ENCODE data around the gene GYS2.
"Not testable (repeated sequence)": the region's sequence is repeated elsewhere in the genome, so short reads cannot be mapped to it uniquely, and the experiment has no call there.

Gene GYS2

GRCh38 chr12:21585485-21585884 lies 19.2 kb downstream of the GYS2 start:
- H3K4me3 ChIP-seq (ENCODE audit: low read depth, low read length), result no peak overlapping the region
- in situ Hi-C loops (cut with HindIII; ENCODE audit: low sequenced_read_pairs), result no loop called here
- no peak for DNase-seq (ENCODE audit: low read depth, low spot score)
- TF ChIP-seq, protein P1, sequence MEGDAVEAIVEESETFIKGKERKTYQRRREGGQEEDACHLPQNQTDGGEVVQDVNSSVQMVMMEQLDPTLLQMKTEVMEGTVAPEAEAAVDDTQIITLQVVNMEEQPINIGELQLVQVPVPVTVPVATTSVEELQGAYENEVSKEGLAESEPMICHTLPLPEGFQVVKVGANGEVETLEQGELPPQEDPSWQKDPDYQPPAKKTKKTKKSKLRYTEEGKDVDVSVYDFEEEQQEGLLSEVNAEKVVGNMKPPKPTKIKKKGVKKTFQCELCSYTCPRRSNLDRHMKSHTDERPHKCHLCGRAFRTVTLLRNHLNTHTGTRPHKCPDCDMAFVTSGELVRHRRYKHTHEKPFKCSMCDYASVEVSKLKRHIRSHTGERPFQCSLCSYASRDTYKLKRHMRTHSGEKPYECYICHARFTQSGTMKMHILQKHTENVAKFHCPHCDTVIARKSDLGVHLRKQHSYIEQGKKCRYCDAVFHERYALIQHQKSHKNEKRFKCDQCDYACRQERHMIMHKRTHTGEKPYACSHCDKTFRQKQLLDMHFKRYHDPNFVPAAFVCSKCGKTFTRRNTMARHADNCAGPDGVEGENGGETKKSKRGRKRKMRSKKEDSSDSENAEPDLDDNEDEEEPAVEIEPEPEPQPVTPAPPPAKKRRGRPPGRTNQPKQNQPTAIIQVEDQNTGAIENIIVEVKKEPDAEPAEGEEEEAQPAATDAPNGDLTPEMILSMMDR (IDR thresholded peaks at IDR 0.05; ENCODE audit: low read depth, low read length), result no peak

- DNase-seq (ENCODE audit: low read depth, low spot score); H3K4me3 ChIP-seq (ENCODE audit: low read depth, low read length); in situ Hi-C loops (cut with HindIII; ENCODE audit: low sequenced_read_pairs): not testable (repeated sequence)
Measured at GRCh38 chr12:21584403-21585182, 20.1 kb downstream of the GYS2 start.

GRCh38 chr12:21583587-21583986 lies 21.1 kb downstream of the GYS2 start:
- no peak for DNase-seq (ENCODE audit: low read depth, low spot score)
- TF ChIP-seq, protein P1 (IDR thresholded peaks at IDR 0.05; ENCODE audit: low read depth, low read length), result no peak
- in situ Hi-C loops (cut with HindIII; ENCODE audit: low sequenced_read_pairs), result no loop called here
- H3K4me3 ChIP-seq (ENCODE audit: low read depth, low read length), result no peak overlapping the region

- TF ChIP-seq, protein P1 (IDR thresholded peaks at IDR 0.05; ENCODE audit: low read depth, low read length), result no peak
- no peak for DNase-seq (ENCODE audit: low read depth, low spot score)
- in situ Hi-C loops (cut with HindIII; ENCODE audit: low sequenced_read_pairs), result no loop called here
- no peak overlapping the region for H3K4me3 ChIP-seq (ENCODE audit: low read depth, low read length)
Measured at GRCh38 chr12:21580748-21581516, 23.7 kb downstream of the GYS2 start.

GRCh38 chr12:21577516-21577915 lies 27.1 kb downstream of the GYS2 start:
- in situ Hi-C loops (cut with HindIII; ENCODE audit: low sequenced_read_pairs), result no loop called here
- no peak overlapping the region for H3K4me3 ChIP-seq (ENCODE audit: low read depth, low read length)
- TF ChIP-seq, protein P1 (IDR thresholded peaks at IDR 0.05; ENCODE audit: low read depth, low read length), result no peak
- DNase-seq (ENCODE audit: low read depth, low spot score), result no peak

GRCh38 chr12:21576431-21576830 lies 28.2 kb downstream of the GYS2 start:
- H3K4me3 ChIP-seq (ENCODE audit: low read depth, low read length), result no peak overlapping the region
- DNase-seq (ENCODE audit: low read depth, low spot score), result no peak
- TF ChIP-seq, protein P1 (IDR thresholded peaks at IDR 0.05; ENCODE audit: low read depth, low read length), result no peak
- in situ Hi-C loops (cut with HindIII; ENCODE audit: low sequenced_read_pairs), result no loop called here
